HepG2 (cell line): ENCODE measurements around the gene BPIFB6. TPM values are rescaled to one million over a fixed set of nuclear protein-coding genes. Genes with fewer than 3 reads are reported as not detected.

Source experiments
- AKAP8 ChIP-seq: sonication (generic); formaldehyde crosslinking; IDR thresholded peaks from 2 replicates; pipeline ENCODE4 v1.5.1; 2020; ENCODE audit warnings: mild to moderate bottlenecking, missing genetic modification reagents
- HMG20B ChIP-seq: conservative IDR thresholded peaks from 2 replicates; pipeline ENCODE4 v1.6.1; 2016; ENCODE audit warnings: missing genetic modification reagents, missing compliant biosample characterization
- NFRKB ChIP-seq: fragments of 450-650 bp; IDR thresholded peaks from 2 replicates; pipeline ENCODE4 v1.6.1; 2017
- RERE ChIP-seq: IDR thresholded peaks from 2 replicates; pipeline ENCODE4 v1.6.1; 2016; ENCODE audit warnings: low read depth, missing genetic modification reagents, missing compliant biosample characterization
- SAP130 ChIP-seq: IDR thresholded peaks from 2 replicates; pipeline ENCODE4 v1.6.1; 2016; ENCODE audit warnings: low read depth
- SMAD9 ChIP-seq: sonication (generic); formaldehyde crosslinking; IDR thresholded peaks from 2 replicates; pipeline ENCODE4 v1.5.1; 2020; ENCODE audit warnings: mild to moderate bottlenecking, missing genetic modification reagents
- SRY ChIP-seq: sonication (generic); formaldehyde crosslinking; IDR thresholded peaks from 2 replicates; pipeline ENCODE4 v1.8.0; 2022; ENCODE audit warnings: mild to moderate bottlenecking, missing genetic modification reagents
- ZBTB43 ChIP-seq: sonication (generic); formaldehyde crosslinking; conservative IDR thresholded peaks from 2 replicates; pipeline ENCODE4 v1.4.0; 2020; ENCODE audit warnings: missing genetic modification reagents
- ZNF383 ChIP-seq: sonication (generic); formaldehyde crosslinking; IDR thresholded peaks from 2 replicates; pipeline ENCODE4 v1.4.0; 2020; ENCODE audit warnings: missing genetic modification reagents, mild to moderate bottlenecking, borderline replicate concordance
- ZNF557 ChIP-seq: sonication (generic); formaldehyde crosslinking; IDR thresholded peaks from 2 replicates; pipeline ENCODE4 v1.4.0; 2020; ENCODE audit warnings: missing genetic modification reagents
- ZNF562 ChIP-seq: sonication (generic); formaldehyde crosslinking; IDR thresholded peaks from 2 replicates; pipeline ENCODE4 v1.8.0; 2022; ENCODE audit warnings: missing genetic modification reagents, borderline replicate concordance
- ZNF598 ChIP-seq: sonication (generic); formaldehyde crosslinking; IDR thresholded peaks from 2 replicates; pipeline ENCODE4 v1.5.1; 2020; ENCODE audit warnings: mild to moderate bottlenecking, missing genetic modification reagents, borderline replicate concordance
- ZNF747 ChIP-seq: sonication (generic); formaldehyde crosslinking; IDR thresholded peaks from 2 replicates; pipeline ENCODE4 v1.8.1; 2023; ENCODE audit warnings: missing genetic modification reagents, mild to moderate bottlenecking, borderline replicate concordance
- polyA plus RNA-seq, 8 experiments: library from polyadenylated mRNA; depleted of rRNA in 3 of 8; stranded (reverse) in 7 of 8; unstranded in 1 of 8; fragments of >200 nt; fragmentation: Illumina TruSeq in 4 of 8; extraction: Trizol in 4 of 8; gene quantifications; 2 replicates each; pipeline versions ENCODE4 v1.2.1 to v1.2.3, GENCODE V29; 2011 to 2016; ENCODE audit warnings: low read depth in 4 of 8, missing spikeins in 1 of 8, mixed read lengths in 1 of 8; ENCODE audit not compliant: insufficient read depth in 1 of 8
- total RNA-seq, 5 experiments: library from RNA; depleted of rRNA; stranded (reverse); fragments of >200 nt; fragmentation: Illumina TruSeq; extraction: Trizol; gene quantifications; 2 replicates each; pipeline ENCODE4 v1.2.3, GENCODE V29; 2016; ENCODE audit warnings: low read depth in 1 of 5
- TF ChIP-seq, protein P1 (sequence below), 2 experiments: sonication (generic) in 1 of 2; formaldehyde crosslinking in 1 of 2; IDR thresholded peaks; 2 replicates each; pipeline versions ENCODE4 v1.6.1 to v1.9.0; 2014 to 2022; ENCODE audit warnings: antibody characterized with exemption in 1 of 2, borderline replicate concordance in 1 of 2, inconsistent platforms in 1 of 2, low read depth in 1 of 2, missing genetic modification reagents in 1 of 2
- TF ChIP-seq, protein P2 (sequence below): sonication (generic); formaldehyde crosslinking; IDR thresholded peaks from 2 replicates; pipeline ENCODE4 v1.8.0; 2023; ENCODE audit warnings: mild to moderate bottlenecking, missing genetic modification reagents

Gene BPIFB6
- total and polyA plus RNA-seq, 2 of the 13 experiments (the other 11 are each of a cell fraction or from before 2014, with no cell fraction given): 0.13 to 1.7 TPM

- TF ChIP-seq RERE (CRISPR knock-in tag): no peak
- no peak for TF ChIP-seq HMG20B
- TF ChIP-seq ZNF562: 0 out of 2 replicates have a peak, but pooled peaks have one; percentile 17
- TF ChIP-seq, protein P1, sequence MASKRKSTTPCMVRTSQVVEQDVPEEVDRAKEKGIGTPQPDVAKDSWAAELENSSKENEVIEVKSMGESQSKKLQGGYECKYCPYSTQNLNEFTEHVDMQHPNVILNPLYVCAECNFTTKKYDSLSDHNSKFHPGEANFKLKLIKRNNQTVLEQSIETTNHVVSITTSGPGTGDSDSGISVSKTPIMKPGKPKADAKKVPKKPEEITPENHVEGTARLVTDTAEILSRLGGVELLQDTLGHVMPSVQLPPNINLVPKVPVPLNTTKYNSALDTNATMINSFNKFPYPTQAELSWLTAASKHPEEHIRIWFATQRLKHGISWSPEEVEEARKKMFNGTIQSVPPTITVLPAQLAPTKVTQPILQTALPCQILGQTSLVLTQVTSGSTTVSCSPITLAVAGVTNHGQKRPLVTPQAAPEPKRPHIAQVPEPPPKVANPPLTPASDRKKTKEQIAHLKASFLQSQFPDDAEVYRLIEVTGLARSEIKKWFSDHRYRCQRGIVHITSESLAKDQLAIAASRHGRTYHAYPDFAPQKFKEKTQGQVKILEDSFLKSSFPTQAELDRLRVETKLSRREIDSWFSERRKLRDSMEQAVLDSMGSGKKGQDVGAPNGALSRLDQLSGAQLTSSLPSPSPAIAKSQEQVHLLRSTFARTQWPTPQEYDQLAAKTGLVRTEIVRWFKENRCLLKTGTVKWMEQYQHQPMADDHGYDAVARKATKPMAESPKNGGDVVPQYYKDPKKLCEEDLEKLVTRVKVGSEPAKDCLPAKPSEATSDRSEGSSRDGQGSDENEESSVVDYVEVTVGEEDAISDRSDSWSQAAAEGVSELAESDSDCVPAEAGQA (IDR thresholded peaks at IDR 0.05; ENCODE audit: low read depth): no peak
- TF ChIP-seq, protein P1 (CRISPR knock-in tag; IDR thresholded peaks at IDR 0.05; ENCODE audit: borderline replicate concordance): no peak
- TF ChIP-seq ZNF598 (CRISPR knock-in tag): peak; percentile 47; the same call in 1 of the 2 replicates
- TF ChIP-seq ZNF557: peak; percentile 49; the same call in 1 of the 2 replicates
- TF ChIP-seq, protein P2, sequence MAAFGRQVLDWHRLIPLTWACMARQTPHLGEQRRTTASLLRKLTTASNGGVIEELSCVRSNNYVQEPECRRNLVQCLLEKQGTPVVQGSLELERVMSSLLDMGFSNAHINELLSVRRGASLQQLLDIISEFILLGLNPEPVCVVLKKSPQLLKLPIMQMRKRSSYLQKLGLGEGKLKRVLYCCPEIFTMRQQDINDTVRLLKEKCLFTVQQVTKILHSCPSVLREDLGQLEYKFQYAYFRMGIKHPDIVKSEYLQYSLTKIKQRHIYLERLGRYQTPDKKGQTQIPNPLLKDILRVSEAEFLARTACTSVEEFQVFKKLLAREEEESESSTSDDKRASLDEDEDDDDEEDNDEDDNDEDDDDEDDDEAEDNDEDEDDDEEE (CRISPR knock-in tag): no peak; the same call in 1 of the 2 replicates
- TF ChIP-seq SRY: no peak
- TF ChIP-seq SAP130 (CRISPR knock-in tag): peak; percentile 43; the same call in 1 of the 2 replicates
- no peak for TF ChIP-seq NFRKB
- no peak for TF ChIP-seq SMAD9
- TF ChIP-seq ZNF383 (CRISPR knock-in tag): no peak
- TF ChIP-seq ZNF747 (CRISPR knock-in tag): no peak
- TF ChIP-seq AKAP8 (CRISPR knock-in tag): peak; percentile 91
- peak; percentile 94 for TF ChIP-seq ZBTB43 (CRISPR knock-in tag)
These were observed 5.2 kb upstream of the BPIFB6 start (continued) for GRCh38 chr20:33026072-33026778.
